HG03280 (cell line): ENCODE data around the gene SLC25A29.
"Not testable (repeated sequence)": the region's sequence is repeated elsewhere in the genome, so short reads cannot be mapped to it uniquely, and the experiment has no call there.

Source experiments
- ATAC-seq: cut with Tn5 transposase; IDR thresholded peaks from one replicate; pipeline ENCODE4 v1.9.1; 2021; ENCODE audit warnings: mild to moderate bottlenecking, moderate library complexity; ENCODE audit not compliant: unreplicated experiment

Gene SLC25A29

DNA sequence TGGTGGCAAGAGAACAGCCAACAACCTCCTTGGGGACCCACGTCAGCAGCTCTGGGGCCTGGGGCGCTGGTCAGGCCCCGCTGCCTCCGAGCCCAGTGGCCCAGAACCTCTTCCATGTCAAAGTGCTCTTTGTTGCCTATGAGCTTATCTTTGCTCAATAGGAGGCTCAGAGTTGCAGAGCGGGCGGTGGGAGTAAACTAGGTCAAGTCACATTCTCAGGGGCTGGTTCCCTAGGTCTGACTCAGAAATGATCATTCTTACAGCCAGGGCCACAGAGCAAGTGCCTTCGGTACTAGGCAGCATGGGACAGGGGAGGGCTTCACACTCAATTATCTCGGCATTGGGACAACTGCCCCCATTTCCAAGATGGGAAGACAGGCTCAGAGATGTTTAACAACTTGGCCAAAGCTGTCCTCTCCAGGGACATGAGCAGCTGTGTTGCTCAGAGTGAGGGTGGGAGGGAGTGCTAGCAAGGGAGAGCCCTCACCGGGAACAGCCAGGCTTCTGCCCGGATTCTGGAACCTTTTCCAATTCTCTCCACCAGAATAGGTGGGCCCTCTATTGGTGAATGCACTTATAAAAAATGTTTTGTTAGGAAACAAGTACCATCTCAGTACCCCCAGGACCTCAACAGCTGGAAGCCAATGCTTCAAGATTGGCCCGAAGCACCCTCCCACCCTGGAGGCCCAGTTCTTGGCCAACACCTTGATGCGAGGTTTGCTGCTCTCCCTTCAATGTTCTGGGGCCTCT is 11.9 kb downstream of the SLC25A29 start:
- ATAC-seq = no peak

DNA sequence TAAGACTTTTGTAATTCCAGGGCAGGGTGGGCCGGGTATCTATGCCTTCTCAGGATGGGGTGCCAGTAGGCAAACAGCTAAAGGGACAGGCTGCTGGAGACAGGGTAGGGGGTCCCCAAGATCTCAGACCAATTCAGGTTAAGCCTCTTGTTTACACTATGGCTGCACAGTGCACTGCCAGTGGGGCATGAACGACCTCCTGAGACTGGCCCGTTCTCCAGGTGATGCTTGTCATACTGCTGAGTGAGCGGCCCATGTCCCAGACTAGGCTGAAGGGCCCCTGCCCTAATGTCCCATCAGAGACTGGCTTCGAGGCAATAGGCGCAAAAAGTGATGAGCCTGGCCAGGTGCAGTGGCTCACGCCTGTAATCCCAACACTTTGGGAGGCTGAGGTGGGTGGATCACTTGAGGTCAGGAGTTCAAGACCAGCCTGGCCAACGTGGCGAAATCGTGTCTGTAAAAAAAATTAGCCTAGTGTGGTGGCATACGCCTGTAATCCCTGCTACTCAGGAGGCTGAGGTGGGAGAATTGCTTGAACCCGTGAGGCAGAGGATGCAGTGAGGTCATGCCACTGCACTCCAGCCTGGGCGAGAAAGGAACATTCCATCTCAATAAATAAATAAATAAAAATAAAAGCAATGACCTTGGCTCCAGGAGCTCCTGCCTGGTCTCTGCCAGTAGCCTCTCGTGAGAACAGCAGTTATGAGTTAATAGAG is 12.6 kb downstream of the SLC25A29 start:
- no peak for ATAC-seq

DNA sequence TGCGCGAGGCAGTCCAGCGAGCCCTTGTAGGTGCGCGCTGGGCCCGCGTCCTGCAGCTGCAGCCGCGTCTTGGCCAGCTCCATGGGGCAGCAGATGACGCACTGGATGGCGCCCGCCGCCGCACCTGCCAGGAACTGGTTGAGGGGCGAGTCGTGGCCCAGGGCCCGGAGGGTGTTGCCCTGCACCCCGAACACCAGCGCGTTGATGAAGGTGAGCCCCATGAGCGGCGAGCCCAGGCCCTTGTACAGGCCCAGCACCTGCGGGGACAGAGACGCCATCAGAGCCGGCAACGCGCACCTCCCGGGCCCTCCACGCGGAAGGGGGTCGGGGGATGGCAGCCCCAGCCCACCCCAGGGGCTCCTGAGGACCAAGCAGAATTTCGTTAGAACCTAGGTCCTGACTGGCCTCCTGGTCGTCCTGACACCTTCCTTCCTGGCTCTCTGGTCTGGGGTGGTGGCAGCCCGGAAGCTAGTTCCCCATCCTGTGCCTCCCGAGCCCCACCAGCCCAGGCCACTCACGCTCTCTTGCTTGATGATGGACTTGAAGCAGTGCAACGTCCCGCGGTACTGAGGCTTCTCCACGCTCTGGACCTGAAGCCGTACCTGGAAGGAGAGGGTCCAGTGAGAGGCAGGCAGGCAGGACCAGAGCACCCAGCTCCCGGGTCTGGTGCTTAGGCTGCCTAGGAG is 13.3 kb downstream of the SLC25A29 start:
- ATAC-seq = no peak

- no peak for ATAC-seq
These were observed 13.9 kb downstream of the SLC25A29 start for GRCh38 chr14:100292301-100292775.

DNA sequence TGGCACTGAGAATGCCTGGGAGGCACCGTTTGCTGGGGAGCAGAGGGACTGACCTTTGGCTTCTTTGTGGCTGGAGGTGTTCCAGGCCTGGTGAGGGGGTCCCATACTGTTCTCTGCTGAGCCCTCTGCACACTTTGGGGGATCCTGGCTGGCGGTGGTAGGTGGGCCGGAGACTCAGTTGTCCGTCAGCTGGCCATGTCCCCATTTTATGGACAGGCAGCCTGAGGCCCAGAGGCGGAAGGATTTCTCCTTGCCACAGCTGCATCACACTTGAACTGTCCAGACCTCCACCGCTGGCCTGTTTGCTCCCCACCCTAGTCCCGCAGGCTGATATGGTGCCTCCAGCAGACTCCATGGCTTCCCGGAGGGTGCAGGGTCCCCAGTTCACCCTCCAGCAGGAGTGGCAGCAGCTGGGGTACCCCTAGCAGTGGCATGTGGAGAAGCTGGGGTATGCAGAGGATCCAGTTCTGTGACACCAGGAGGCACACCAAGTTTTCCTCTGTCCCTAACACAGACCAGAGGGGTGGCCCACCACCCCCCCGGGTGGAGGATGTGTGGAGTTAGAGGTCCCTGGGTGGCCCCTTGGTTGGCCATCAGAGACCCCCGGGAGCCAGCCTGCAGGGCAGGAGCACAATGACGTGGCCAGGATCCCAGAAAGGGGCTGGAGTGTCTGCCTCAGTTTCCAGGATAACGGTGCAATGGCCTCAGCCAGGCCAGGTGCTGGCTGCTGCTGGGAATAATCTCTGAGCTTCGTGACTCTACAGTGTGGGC is 14.8 kb downstream of the SLC25A29 start:
- no peak for ATAC-seq

DNA sequence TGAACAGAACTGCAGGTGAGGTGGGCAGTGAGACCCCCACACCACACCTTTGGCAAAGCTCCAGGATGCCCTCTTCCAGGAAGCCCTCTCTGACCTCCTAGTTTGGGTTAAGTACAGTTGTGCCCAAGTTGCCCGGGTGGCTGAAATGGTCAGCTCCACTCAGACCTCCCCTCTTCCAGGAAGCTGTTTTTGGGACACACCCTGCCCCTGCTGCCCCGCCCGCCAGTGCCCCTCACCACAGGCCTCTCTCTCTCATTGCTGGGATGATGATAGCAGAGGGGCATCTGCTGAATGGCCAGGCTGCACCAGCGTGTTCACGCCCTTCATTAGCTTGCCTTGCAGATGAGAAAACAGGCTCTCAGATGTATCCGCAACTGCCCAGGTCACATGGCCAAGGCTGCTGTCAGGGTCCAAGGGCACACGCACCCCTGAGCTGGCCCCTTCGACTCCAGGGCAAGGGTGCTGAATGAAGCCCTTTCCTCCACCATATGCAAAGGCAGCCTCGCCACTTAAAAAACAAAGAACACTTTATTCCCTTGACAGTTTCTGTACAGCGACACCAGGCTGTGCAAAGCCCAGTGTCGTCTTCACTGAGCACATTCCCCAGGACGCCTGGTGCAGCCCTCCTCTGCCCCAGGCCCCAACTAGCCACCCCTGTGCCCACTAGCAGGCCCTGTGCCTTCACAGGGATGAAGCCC is 15.5 kb downstream of the SLC25A29 start:
- ATAC-seq = no peak

- ATAC-seq = no peak
These were observed 16.2 kb downstream of the SLC25A29 start for GRCh38 chr14:100289916-100290606.

GRCh38 chr14:100288382-100289185 is 17.7 kb downstream of the SLC25A29 start:
- no peak for ATAC-seq

DNA sequence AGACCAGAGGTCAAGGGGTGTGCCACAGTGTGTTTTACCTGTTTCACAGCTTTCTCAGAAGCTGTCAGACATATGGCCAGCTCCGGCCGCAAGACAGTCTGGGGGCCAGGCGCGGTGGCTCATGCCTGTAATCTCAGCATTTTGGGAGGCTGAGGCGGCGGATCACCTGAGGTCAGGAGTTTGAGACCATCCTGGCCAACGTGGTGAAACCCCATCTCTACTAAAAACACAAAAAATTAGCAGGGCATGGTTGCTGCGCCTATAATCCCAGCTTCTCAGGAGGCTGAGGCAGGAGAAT is 18.3 kb downstream of the SLC25A29 start:
- not testable (repeated sequence) for ATAC-seq

- ATAC-seq = no peak
These were observed 18.8 kb downstream of the SLC25A29 start for GRCh38 chr14:100287202-100287997.

DNA sequence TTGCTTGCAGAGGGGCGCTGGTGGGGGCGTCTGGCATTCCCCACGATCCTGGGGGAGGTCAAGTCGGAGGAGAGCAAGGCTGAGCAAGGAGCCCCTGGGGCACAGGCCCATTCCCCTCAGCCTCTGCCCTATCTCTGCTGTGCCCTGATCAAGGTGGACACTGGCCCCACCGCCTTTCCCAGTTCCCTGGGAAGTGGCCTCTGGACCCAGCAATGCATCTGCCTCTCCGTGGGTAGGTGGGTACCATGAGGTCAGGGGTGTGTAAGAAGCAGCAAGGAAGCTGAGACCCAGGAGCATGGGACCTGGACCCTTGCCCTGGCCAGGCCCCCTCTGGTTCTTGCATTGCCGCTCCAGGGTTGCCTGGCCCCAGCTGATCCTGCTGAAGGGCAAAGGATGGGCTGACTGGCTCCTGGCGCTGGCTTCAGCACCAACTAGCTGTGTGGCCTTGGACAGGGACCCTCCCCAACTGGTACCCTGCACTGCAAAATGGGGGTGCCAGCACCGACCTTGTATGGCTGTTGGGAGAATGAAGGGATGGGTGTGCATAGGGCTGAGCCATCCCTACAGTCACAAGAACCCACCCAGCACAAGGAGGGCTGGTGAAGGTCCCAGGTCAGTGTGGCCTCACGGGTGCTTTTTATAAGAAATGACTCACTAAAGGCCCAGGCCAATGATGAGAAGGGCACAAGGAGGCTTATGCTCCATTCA is 19.6 kb downstream of the SLC25A29 start:
- ATAC-seq = no peak

GRCh38 chr14:100285913-100286400 is 20.3 kb downstream of the SLC25A29 start:
- no peak for ATAC-seq

GRCh38 chr14:100285021-100285912 is 21.0 kb downstream of the SLC25A29 start:
- peak; percentile 90 for ATAC-seq

DNA sequence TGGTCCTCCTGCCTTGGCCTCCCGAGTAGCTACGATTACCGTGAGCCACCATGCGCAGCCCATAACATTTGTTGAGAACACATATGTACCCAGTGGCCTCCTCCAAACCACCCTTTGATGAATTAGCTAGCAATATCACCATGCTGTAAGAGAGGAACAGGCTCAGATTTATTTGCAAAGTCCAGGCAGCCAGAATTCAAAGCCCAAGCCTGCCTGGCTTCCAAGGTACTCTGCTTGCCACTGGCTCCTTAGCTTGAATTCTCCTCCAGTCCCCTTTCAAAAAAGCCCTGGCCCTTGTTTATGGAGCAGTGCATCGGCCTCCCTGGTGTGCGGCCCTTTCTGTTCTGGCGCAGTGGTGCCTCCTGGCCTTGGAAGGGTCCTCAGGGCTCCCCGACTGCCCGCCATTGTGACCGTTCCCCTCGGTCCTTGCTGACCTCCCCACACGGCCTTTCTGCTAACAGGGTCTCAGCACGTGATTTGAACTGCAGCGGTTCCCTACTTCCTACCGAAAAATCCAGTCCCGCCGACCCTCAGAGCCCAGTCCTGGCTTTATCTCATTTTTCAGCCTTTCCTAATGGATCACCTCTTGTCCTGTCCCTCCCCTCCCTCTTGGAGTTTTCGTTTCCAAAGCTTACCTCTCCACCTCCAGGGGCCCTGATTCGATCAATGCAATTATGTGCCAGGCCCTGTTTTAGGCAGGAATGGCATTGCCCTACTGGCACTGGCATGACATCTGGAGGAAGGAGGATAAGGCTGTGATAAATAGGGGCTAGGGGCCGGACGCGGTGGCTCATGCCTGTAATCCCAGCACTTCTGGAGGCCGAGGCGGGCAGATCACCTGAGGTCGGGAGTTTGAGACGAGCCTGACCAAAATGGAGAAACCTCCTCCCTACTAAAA is 22.0 kb downstream of the SLC25A29 start:
- ATAC-seq = no peak

- ATAC-seq = not testable (repeated sequence)
These were observed 22.8 kb downstream of the SLC25A29 start for GRCh38 chr14:100283436-100283835.
